H1 (cell line): ENCODE measurements around the gene GRIK2.

ENCODE experiments used
- EZH2 ChIP-seq: fragments of 200-600 bp; sonication (generic); IDR thresholded peaks from 2 replicates; pipeline ENCODE4 v1.7.1; 2012; ENCODE audit warnings: low read depth, mild to moderate bottlenecking, moderate library complexity, low read length, inconsistent platforms; ENCODE audit not compliant: severe bottlenecking
- MAFK ChIP-seq: IDR thresholded peaks from 2 replicates; pipeline ENCODE4 v1.6.1; 2012; ENCODE audit warnings: low read depth, mild to moderate bottlenecking, improper control_type of control experiment, low read length
- MAX ChIP-seq: IDR thresholded peaks from 2 replicates; pipeline ENCODE4 v1.6.1; 2012; ENCODE audit warnings: inconsistent platforms
- POLR2AphosphoS5 ChIP-seq: IDR thresholded peaks from 2 replicates; pipeline ENCODE4 v1.6.1; 2011; ENCODE audit warnings: low read depth, low read length
- TF ChIP-seq, protein P1 (sequence below), 3 experiments: IDR thresholded peaks; 1 replicate in 2 of 3; 2 replicates in 1 of 3; pipeline versions ENCODE4 v1.5.1 to v1.6.1; 2011; ENCODE audit warnings: low read length in 3 of 3, mild to moderate bottlenecking in 3 of 3, inconsistent platforms in 2 of 3, low read depth in 1 of 3, moderate library complexity in 1 of 3; ENCODE audit not compliant: insufficient read depth in 1 of 3; ENCODE audit errors: control extremely low read depth in 1 of 3

DNA sequence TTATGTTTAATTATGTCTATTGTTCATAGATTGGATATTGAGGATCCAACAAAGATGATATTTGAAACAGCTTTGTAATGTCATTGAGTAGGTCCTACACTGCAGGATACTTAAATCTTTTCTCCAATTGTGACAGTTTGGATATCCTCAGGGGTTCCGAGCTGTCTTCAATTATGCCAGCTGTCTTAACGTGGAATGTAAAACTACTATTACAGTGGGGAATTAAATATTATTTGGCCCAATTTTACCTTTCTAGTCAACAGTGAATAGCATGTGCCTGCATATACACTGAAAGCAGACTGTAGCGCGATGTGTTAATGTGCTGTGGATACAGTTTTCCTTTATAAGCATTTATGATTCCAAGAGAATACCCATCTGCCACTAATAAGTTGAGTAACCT lies 156.9 kb downstream of the GRIK2 start:
- TF ChIP-seq EZH2 (no peak), POLR2AphosphoS5 (no peak), MAX (no peak), MAFK (no peak)
- TF ChIP-seq, protein P1, sequence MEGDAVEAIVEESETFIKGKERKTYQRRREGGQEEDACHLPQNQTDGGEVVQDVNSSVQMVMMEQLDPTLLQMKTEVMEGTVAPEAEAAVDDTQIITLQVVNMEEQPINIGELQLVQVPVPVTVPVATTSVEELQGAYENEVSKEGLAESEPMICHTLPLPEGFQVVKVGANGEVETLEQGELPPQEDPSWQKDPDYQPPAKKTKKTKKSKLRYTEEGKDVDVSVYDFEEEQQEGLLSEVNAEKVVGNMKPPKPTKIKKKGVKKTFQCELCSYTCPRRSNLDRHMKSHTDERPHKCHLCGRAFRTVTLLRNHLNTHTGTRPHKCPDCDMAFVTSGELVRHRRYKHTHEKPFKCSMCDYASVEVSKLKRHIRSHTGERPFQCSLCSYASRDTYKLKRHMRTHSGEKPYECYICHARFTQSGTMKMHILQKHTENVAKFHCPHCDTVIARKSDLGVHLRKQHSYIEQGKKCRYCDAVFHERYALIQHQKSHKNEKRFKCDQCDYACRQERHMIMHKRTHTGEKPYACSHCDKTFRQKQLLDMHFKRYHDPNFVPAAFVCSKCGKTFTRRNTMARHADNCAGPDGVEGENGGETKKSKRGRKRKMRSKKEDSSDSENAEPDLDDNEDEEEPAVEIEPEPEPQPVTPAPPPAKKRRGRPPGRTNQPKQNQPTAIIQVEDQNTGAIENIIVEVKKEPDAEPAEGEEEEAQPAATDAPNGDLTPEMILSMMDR (IDR thresholded peaks at IDR 0.05; ENCODE audit: control extremely low read depth in 1 of 3, insufficient read depth in 1 of 3, low read depth in 1 of 3, low read length in 3 of 3) = no peak
